NCI-H1694 treated with DMSO at 0.1 percent for 48 hours (cell line): Measurements from ENCODE around the gene EAPP.
"Not testable (repeated sequence)": the region's sequence is repeated elsewhere in the genome, so short reads cannot be mapped to it uniquely, and the experiment has no call there.

ENCODE experiments used
- DNase-seq: peaks from one replicate; lab custom pipeline; 2025; lab: John Stamatoyannopoulos, UW

EAPP gene

GRCh38 chr14:34539407-34540180 is at the start of gene EAPP:
Gene EAPP (minus strand): TSS chr14:34539701. CDS start chr14:34539628, 73 bp downstream.
- no peak for DNase-seq

- DNase-seq, result no peak
Observed at GRCh38 chr14:34583525-34583924, 44.0 kb upstream of the EAPP start.

DNA sequence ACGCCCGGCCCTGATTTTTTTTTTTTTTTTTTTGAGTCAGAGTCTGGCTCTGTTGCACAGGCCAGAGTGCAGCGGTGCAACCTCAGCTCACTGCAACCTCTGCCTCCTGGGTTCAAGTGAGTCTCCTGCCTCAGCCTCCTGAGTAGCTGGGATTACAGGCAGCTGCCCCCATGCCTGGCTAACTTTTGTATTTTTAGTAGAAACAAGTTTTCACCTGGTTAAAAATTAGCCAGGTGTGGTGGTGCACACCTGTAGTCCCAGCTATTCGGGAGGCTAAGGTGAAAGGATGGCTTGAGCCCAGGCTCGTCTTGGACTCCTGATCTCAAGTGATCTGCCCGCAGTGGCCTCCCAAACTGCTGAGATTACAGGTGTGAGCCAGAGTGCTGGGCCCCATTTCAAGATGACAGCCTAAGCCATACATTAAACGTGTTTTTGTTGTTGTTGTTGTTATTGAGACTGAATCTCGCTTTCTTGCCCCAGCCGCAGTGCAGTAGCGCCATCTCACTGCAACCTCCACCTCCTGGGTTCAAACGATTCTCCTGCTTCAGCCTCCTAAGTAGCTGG is 42.7 kb upstream of the EAPP start:
- no peak for DNase-seq

- DNase-seq, result no peak
Observed at GRCh38 chr14:34580381-34580780, 40.9 kb upstream of the EAPP start.

DNA sequence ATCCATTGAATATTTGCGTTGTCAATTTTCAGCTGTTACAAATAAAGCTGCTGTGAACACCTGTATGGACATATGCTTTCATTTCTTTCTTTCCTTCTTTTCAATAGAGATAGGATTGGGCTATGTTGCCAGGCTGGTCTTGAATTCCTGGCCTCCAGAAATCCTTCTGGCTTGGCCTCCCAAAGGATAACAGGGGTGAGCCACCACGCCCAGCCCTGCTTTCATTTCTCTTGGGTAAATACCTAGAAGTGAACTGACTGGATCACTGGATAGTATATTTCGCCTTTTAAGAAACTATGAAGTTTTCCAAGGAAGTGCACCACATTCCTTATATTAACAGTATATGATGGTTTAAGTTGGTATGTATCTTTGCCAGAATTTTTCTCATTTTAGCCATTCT is 32.3 kb upstream of the EAPP start:
- DNase-seq, result no peak

DNA sequence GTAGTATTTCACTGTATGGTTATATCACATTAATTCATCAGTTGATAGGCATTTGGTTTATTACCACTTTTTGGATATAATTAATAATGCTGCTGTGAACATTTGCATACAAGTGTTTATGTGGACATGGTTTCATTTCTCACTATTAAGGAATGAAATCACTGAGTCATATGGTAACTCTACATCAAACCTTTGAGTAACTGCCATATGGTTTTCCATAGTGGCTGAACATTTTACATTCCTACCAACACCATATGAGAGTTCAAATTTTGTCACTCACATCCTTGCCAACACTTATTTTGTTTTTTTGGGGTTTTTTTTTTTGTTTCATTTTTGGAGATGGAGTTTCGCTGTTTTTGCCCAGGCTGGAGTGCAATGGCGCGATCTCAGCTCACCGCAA is 30.2 kb upstream of the EAPP start:
- no peak for DNase-seq

DNA sequence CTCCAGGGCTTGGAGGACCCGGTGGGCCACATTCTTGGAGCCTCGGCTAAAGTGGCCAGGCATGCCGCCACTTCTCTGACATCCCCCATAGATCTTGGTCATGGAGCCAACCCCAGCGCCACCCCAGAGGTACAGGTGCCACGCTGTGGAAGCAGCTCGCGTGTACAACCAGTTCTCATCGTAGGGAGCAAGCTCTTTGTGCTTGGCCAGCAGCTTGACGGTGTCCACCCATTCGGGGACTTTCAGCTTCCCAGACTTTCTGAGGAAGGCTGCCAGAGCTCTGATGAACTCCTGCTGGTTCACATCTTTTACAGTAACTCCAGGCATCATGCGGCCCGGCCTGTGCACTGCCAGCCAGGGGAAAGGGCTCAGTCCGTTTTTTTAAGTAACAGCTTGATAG is 29.3 kb upstream of the EAPP start:
- DNase-seq, result no peak

DNA sequence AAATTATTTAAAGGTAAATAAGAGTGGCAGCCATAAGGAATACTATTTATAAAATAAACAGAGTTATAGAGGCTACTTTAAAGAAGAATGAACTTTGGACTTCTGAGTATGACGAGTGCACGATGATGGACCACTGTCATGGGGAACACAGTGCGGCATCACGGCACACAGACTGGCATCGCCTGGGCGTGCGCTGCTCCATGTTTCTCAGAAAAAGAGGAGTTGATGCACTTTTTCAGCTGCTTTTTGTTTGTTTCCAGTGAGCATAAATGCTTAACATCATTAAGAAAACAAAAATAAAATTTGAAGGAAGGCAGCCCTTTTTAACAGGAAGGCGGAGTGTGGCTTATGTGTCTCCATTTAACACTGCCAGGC is 23.3 kb upstream of the EAPP start:
- no peak for DNase-seq

GRCh38 chr14:34562037-34562775 is 22.7 kb upstream of the EAPP start:
- DNase-seq, result not testable (repeated sequence)

DNA sequence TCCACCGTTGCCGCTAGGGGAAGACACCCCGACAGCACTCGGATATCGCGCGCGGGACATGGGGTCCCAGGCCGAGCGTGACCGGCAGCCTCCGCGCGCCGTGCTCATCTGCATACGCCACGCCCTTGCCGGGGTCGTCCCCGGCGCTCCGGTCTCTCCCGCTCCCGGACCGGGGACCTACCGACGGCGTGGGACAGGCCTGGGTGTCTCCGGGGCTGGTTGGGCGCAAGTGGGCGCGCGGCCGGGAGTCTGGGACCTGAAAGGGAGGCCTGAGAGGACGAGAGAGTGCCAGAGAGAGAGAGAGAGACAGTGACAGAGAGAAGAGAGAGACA is 17.0 kb upstream of the EAPP start:
- DNase-seq, result not testable (repeated sequence)

DNA sequence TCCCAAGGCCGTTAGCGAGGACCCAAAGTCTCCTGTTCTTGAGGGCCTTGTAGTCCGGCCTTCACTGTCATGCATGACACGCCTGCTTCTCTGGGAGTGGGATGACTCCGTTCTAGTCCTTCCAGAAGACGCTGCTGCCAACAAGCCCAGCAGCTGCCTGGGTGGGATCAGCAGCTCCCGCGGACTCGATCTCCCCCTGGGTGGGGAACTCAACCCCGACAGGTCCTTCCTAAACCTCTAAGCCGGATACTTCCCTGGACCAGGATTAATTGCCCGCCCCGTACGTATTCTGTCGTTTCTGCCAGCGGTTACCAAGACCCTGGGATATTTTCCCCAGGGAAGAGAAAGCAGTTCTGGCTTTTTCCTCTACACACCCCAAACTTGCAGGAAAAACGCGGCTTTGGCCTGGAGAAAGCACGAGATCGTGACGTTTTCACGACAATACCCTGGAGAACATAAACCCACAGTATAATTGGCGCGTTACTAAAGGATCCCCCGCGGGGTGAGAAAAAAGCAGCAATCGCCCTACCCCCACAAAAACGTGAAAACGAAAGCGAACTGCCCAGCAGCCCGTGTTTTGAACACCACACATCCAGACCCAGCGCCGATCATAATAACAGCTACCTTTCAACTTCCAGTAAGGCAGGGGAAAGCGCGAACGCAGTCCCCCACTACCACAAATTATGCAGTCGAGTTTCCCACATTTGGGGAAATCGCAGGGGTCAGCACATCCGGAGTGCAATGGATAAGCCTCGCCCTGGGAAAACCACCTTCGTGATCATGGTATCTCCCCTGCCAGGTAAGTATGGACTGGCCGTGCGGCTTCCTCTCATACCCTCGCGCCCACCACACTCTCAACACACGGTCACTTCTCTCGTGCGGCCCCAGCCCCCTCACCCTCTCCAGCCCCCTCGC is 16.3 kb upstream of the EAPP start:
- not testable (repeated sequence) for DNase-seq

GRCh38 chr14:34554540-34555250 is 15.2 kb upstream of the EAPP start:
- DNase-seq, result no peak

DNA sequence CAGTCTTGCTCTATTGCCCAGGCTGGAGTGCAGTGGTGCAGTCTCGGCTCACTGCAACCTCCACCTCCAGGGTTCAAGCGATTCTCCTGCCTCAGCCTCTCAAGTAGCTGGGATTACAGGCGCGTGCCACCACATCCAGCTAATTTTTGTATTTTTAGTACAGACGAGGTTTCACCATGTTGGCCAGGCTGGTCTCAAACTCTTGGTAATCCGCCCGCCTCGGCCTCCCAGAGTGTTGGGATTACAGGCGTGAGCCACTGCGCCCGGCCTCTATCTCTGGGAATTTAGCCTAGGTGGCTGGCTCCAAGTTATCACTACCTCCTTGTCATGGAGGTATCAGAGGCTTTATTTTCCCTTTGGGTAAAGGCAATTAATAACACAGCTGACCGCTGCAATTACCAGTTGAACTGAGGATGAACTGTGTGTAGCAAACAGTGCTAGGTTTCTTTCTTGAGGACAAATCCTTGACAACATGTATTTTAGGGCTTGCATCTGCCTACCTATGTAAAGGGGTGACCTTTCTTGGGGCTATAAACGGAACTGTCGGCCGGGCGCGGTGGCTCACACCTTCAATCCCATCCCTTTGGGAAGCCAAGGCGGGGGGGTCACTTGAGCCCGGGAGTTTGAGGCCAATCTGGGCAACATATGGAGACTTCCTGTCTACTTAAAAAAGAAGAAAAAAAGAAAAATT is 9.9 kb upstream of the EAPP start:
- DNase-seq, result not testable (repeated sequence)

DNA sequence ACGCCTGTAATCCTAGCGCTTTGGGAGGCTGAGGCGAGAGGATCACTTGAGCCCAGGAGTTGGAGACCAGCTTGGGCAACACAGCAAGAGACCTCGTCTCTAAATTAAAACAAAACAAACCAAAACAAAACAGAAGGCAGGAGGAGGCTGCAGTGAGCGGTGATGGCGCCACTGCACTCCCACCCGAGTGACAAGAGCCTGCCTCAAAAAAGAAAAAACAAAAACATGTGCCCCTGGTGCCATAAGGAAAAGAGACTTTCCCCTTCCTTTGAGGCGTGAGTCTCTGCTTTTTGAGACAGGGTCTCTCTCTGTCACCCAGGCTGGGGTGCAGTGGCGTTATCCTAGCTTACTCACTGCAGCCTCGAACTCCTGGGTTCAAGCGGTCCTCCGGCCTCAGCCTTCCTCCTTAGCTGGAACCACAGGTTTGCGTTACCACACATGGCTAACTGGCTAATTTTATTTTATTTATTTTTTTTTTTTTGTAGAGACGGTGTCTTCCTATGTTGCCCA is 9.0 kb upstream of the EAPP start:
- no peak for DNase-seq

- not testable (repeated sequence) for DNase-seq
Observed at GRCh38 chr14:34547136-34547520, 7.6 kb upstream of the EAPP start.

DNA sequence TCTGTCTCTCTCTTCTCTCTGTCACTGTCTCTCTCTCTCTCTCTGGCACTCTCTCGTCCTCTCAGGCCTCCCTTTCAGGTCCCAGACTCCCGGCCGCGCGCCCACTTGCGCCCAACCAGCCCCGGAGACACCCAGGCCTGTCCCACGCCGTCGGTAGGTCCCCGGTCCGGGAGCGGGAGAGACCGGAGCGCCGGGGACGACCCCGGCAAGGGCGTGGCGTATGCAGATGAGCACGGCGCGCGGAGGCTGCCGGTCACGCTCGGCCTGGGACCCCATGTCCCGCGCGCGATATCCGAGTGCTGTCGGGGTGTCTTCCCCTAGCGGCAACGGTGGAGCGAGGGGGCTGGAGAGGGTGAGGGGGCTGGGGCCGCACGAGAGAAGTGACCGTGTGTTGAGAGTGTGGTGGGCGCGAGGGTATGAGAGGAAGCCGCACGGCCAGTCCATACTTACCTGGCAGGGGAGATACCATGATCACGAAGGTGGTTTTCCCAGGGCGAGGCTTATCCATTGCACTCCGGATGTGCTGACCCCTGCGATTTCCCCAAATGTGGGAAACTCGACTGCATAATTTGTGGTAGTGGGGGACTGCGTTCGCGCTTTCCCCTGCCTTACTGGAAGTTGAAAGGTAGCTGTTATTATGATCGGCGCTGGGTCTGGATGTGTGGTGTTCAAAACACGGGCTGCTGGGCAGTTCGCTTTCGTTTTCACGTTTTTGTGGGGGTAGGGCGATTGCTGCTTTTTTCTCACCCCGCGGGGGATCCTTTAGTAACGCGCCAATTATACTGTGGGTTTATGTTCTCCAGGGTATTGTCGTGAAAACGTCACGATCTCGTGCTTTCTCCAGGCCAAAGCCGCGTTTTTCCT is 7.0 kb upstream of the EAPP start:
- DNase-seq, result not testable (repeated sequence)

GRCh38 chr14:34540181-34541059 is 919 bp upstream of the EAPP start:
- DNase-seq, result not testable (repeated sequence)

DNA sequence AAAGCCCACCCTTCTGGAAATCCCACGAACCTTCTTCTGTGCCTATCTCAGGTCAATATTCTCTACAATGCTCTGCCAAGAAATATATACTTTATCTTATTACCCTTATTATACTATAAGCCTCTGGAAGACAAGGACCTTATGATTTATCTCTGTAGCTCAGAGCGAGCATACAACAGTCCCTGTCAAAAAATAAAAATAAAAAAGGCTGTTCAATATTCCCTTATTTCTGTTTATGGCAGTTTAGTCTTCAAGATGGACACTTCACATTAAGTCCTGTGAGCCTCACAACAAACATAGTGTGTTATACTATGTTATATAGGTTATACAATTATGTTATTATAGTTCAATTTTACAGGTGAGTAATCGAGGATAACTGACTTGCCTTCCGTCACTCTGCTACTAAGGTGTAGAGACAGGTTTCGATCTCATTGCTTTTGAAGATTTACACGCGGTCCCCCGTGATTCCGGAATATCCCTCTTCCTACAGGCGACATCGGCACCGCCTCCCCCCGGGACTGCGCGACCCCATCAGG is 562 bp downstream of the EAPP start:
- no peak for DNase-seq
